ENCODE data around the gene EIF1B. TPM values are rescaled to one million over a fixed set of nuclear protein-coding genes. Genes with fewer than 3 reads are reported as not detected.
"Not testable (repeated sequence)": the region's sequence is repeated elsewhere in the genome, so short reads cannot be mapped to it uniquely, and the experiment has no call there.

EIF1B gene
- 10 to 100 TPM; 33.1 to 33.2 TPM for total RNA-seq

GRCh38 chr3:40309418-40309924 lies at the start of gene EIF1B:
EIF1B (plus strand) TSS chr3:40309707; CDS start chr3:40309942, 235 bp downstream.
- peak; percentile 98 for DNase-seq
- peaks cover 41% of the 10 kb centered on the region for H3K36me3 Mint-ChIP-seq (ENCODE audit: low read depth)
- H3K4me1 Mint-ChIP-seq (ENCODE audit: low read depth), result peaks cover 29% of the 10 kb centered on the region
- peak within 1 kb of the TSS; percentile 97 for H3K27ac Mint-ChIP-seq
- peak within 1 kb of the TSS; percentile 100 for H3K4me3 Mint-ChIP-seq
- H3K27me3 Mint-ChIP-seq (ENCODE audit: low read depth), result no peaks in the 10 kb centered on the region
- no peaks in the 10 kb centered on the region for H3K9me3 Mint-ChIP-seq (ENCODE audit: insufficient read depth)
- ChIA-PET CTCF (interaction anchor here (0.9 to 3.2 kb wide), 15 partner anchors 8 to 1652 kb away, joined by 3 to 33 read pairs (median 5); partner anchors contain the start of gene ULK4), POLR2A (interaction anchor here (0.8 to 2.5 kb wide), 9 partner anchors 8 to 890 kb away, joined by 3 to 12 read pairs (median 4); partner anchors contain the start of gene CTNNB1)
- ATAC-seq, result peak; percentile 92

GRCh38 chr3:40262331-40262730 lies 47.2 kb upstream of the EIF1B start:
- no peak overlapping the region for H3K4me3 Mint-ChIP-seq
- ChIA-PET POLR2A (no interaction called here), CTCF (no interaction called here)
- no peak overlapping the region for H3K27ac Mint-ChIP-seq
- H3K36me3 Mint-ChIP-seq (ENCODE audit: low read depth), result no peaks in the 10 kb centered on the region
- no peaks in the 10 kb centered on the region for H3K9me3 Mint-ChIP-seq (ENCODE audit: insufficient read depth)
- ATAC-seq (no peak), DNase-seq (no peak)
- no peaks in the 10 kb centered on the region for H3K4me1 Mint-ChIP-seq (ENCODE audit: low read depth)
- H3K27me3 Mint-ChIP-seq (ENCODE audit: low read depth), result no peaks in the 10 kb centered on the region

- Mint-ChIP-seq H3K9me3 (ENCODE audit: insufficient read depth) (no peaks in the 10 kb centered on the region), H3K36me3 (ENCODE audit: low read depth) (no peaks in the 10 kb centered on the region), H3K27me3 (ENCODE audit: low read depth) (no peaks in the 10 kb centered on the region), H3K4me1 (ENCODE audit: low read depth) (no peaks in the 10 kb centered on the region), H3K4me3 (no peak overlapping the region), H3K27ac (no peak overlapping the region)
- DNase-seq (no peak), ATAC-seq (no peak)
- POLR2A ChIA-PET, result no interaction called here
- CTCF ChIA-PET, result no interaction called here
Observed at GRCh38 chr3:40264451-40264850, 45.1 kb upstream of the EIF1B start.

- no peaks in the 10 kb centered on the region for H3K36me3 Mint-ChIP-seq (ENCODE audit: low read depth)
- H3K4me1 Mint-ChIP-seq (ENCODE audit: low read depth), result no peaks in the 10 kb centered on the region
- no peak overlapping the region for H3K27ac Mint-ChIP-seq
- no peaks in the 10 kb centered on the region for H3K9me3 Mint-ChIP-seq (ENCODE audit: insufficient read depth)
- CTCF ChIA-PET, result no interaction called here
- no peak for DNase-seq
- H3K27me3 Mint-ChIP-seq (ENCODE audit: low read depth), result no peaks in the 10 kb centered on the region
- ATAC-seq, result no peak
- H3K4me3 Mint-ChIP-seq, result no peak overlapping the region
- POLR2A ChIA-PET, result no interaction called here
Observed at GRCh38 chr3:40265181-40265580, 44.3 kb upstream of the EIF1B start.

GRCh38 chr3:40267937-40268724 lies 41.4 kb upstream of the EIF1B start:
- Mint-ChIP-seq H3K27me3 (ENCODE audit: low read depth) (no peaks in the 10 kb centered on the region), H3K4me1 (ENCODE audit: low read depth) (no peaks in the 10 kb centered on the region), H3K27ac (no peak overlapping the region), H3K4me3 (no peak overlapping the region), H3K36me3 (ENCODE audit: low read depth) (no peaks in the 10 kb centered on the region), H3K9me3 (ENCODE audit: insufficient read depth) (no peaks in the 10 kb centered on the region)
- ATAC-seq (no peak), DNase-seq (no peak)
- ChIA-PET CTCF (no interaction called here), POLR2A (no interaction called here)

- Mint-ChIP-seq H3K4me3 (no peak overlapping the region), H3K4me1 (ENCODE audit: low read depth) (no peaks in the 10 kb centered on the region), H3K36me3 (ENCODE audit: low read depth) (no peaks in the 10 kb centered on the region), H3K27me3 (ENCODE audit: low read depth) (no peaks in the 10 kb centered on the region), H3K9me3 (ENCODE audit: insufficient read depth) (no peaks in the 10 kb centered on the region), H3K27ac (no peak overlapping the region)
- no peak for ATAC-seq
- ChIA-PET POLR2A (no interaction called here), CTCF (no interaction called here)
- no peak for DNase-seq
Observed at GRCh38 chr3:40268802-40269524, 40.5 kb upstream of the EIF1B start.

GRCh38 chr3:40278791-40279190 lies 30.7 kb upstream of the EIF1B start:
- no peak for DNase-seq
- H3K4me3 Mint-ChIP-seq, result no peak overlapping the region
- no peak overlapping the region for H3K27ac Mint-ChIP-seq
- no peaks in the 10 kb centered on the region for H3K4me1 Mint-ChIP-seq (ENCODE audit: low read depth)
- ATAC-seq, result no peak
- H3K36me3 Mint-ChIP-seq (ENCODE audit: low read depth), result no peaks in the 10 kb centered on the region
- ChIA-PET CTCF (no interaction called here), POLR2A (no interaction called here)
- no peaks in the 10 kb centered on the region for H3K27me3 Mint-ChIP-seq (ENCODE audit: low read depth)
- no peaks in the 10 kb centered on the region for H3K9me3 Mint-ChIP-seq (ENCODE audit: insufficient read depth)

GRCh38 chr3:40281995-40282394 lies 27.5 kb upstream of the EIF1B start:
- ChIA-PET CTCF (no interaction called here), POLR2A (no interaction called here)
- Mint-ChIP-seq H3K4me3 (no peak overlapping the region), H3K9me3 (ENCODE audit: insufficient read depth) (no peaks in the 10 kb centered on the region), H3K27ac (no peak overlapping the region), H3K4me1 (ENCODE audit: low read depth) (no peaks in the 10 kb centered on the region), H3K36me3 (ENCODE audit: low read depth) (no peaks in the 10 kb centered on the region), H3K27me3 (ENCODE audit: low read depth) (no peaks in the 10 kb centered on the region)
- ATAC-seq (no peak), DNase-seq (no peak)

- H3K9me3 Mint-ChIP-seq (ENCODE audit: insufficient read depth); H3K27ac Mint-ChIP-seq; CTCF ChIA-PET; DNase-seq; POLR2A ChIA-PET; H3K27me3 Mint-ChIP-seq (ENCODE audit: low read depth); H3K36me3 Mint-ChIP-seq (ENCODE audit: low read depth); ATAC-seq; H3K4me3 Mint-ChIP-seq; H3K4me1 Mint-ChIP-seq (ENCODE audit: low read depth): not testable (repeated sequence)
Observed at GRCh38 chr3:40283057-40283456, 26.4 kb upstream of the EIF1B start.

- no peak overlapping the region for H3K27ac Mint-ChIP-seq
- H3K9me3 Mint-ChIP-seq (ENCODE audit: insufficient read depth), result no peaks in the 10 kb centered on the region
- no peak overlapping the region for H3K4me3 Mint-ChIP-seq
- no peak for ATAC-seq
- POLR2A ChIA-PET, result no interaction called here
- H3K4me1 Mint-ChIP-seq (ENCODE audit: low read depth), result peaks cover 6% of the 10 kb centered on the region
- no peak for DNase-seq
- H3K36me3 Mint-ChIP-seq (ENCODE audit: low read depth), result peaks cover 2% of the 10 kb centered on the region
- CTCF ChIA-PET, result interaction anchor here (0.8 to 1.0 kb wide), 2 partner anchors 9 to 95 kb away, joined by 3 read pairs; no protein-coding TSS in a partner anchor
- no peaks in the 10 kb centered on the region for H3K27me3 Mint-ChIP-seq (ENCODE audit: low read depth)
Observed at GRCh38 chr3:40287248-40287647, 22.3 kb upstream of the EIF1B start.

- CTCF ChIA-PET, result no interaction called here
- POLR2A ChIA-PET, result no interaction called here
- ATAC-seq (no peak), DNase-seq (no peak)
- Mint-ChIP-seq H3K4me1 (ENCODE audit: low read depth) (peaks cover 6% of the 10 kb centered on the region), H3K27me3 (ENCODE audit: low read depth) (no peaks in the 10 kb centered on the region), H3K36me3 (ENCODE audit: low read depth) (peaks cover 2% of the 10 kb centered on the region), H3K27ac (no peak overlapping the region), H3K4me3 (no peak overlapping the region), H3K9me3 (ENCODE audit: insufficient read depth) (no peaks in the 10 kb centered on the region)
Observed at GRCh38 chr3:40290396-40290795, 19.1 kb upstream of the EIF1B start.

GRCh38 chr3:40291471-40291870 lies 18.0 kb upstream of the EIF1B start:
- H3K4me1 Mint-ChIP-seq (ENCODE audit: low read depth), result peaks cover 6% of the 10 kb centered on the region
- no peaks in the 10 kb centered on the region for H3K27me3 Mint-ChIP-seq (ENCODE audit: low read depth)
- no peak overlapping the region for H3K4me3 Mint-ChIP-seq
- ChIA-PET CTCF (no interaction called here), POLR2A (no interaction called here)
- no peak overlapping the region for H3K27ac Mint-ChIP-seq
- DNase-seq (no peak), ATAC-seq (no peak)
- H3K36me3 Mint-ChIP-seq (ENCODE audit: low read depth), result peaks cover 2% of the 10 kb centered on the region
- no peaks in the 10 kb centered on the region for H3K9me3 Mint-ChIP-seq (ENCODE audit: insufficient read depth)

Data from activated CD8-positive, alpha-beta T cell treated with anti-CD3 and anti-CD28 coated beads, Interleukin-2, amount 10 ng/mL, durations not matched to agents 7 days and 5 days (primary cell).